Ramos (cell line): ENCODE measurements around the gene ATOH8.

Experiments
- in situ Hi-C: fragments of 300-500 bp; cut with MboI; formaldehyde crosslinking; loops from one replicate; pipeline ENCODE4 v1.14.3; 2022; ENCODE audit warnings: low sequenced_read_pairs; ENCODE audit not compliant: unreplicated experiment

The ATOH8 gene

DNA sequence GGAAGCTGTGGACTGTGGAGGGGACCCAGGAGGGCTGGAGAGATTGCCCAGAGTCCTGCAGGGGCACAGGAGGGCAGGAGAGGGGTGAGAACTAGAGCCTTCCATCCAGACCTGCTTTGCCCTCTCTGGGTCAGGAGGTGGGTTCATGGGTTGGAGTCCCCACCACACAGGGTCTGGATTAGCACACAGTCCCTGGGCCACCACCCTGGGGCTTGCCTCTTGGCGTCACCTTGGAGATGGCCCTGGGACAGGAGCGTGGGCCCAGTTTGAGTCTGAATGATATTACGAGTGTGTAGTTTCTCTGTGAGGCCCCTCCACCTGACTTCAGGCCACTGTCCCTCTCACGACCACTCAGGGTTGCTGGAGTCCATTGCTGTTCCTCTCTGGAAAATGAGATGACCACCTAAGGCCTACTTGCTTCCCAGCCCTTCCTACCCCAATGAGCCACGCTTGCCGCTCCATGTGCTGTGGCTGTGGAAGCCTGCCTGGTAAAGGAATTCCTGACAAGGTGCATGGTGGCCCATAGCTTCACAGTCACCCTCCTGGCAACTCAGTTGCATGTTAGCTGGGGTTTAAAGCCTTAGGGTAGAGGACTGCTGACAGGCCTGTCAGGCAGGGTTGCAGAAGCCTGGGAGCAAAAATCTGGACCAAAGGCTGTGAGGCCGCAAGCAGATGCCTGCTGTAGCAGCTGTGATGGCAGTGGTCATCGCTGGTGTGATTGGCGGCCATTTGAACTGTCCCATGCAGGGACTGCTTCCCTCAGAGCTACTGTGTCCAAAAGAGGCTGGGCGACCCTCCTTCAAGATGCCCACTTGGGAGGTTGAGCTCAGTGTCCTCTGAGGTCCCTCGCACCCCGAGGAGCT is 14.2 kb downstream of the ATOH8 start:
- in situ Hi-C loops: no loop called here

DNA sequence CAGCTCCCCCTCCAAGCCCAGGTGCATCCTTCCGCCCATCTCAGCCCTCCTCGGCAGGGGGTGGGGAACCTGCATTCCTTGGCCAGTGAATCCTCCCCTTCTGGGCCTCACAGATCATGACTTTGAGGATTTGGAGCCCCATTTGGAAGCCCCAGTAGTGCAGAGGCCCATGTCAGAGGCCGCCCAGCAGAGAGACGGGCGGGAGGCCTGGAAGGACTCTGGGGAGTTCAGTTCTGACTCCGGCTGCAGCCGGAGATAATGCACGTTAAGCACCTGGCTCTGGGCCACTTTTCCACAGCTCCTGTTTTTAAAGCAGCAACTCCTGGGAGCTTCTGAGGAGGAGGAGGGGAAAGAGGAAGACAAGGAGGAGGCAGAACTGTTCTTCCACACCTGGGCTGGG is 14.9 kb downstream of the ATOH8 start:
- in situ Hi-C loops: no loop called here

DNA sequence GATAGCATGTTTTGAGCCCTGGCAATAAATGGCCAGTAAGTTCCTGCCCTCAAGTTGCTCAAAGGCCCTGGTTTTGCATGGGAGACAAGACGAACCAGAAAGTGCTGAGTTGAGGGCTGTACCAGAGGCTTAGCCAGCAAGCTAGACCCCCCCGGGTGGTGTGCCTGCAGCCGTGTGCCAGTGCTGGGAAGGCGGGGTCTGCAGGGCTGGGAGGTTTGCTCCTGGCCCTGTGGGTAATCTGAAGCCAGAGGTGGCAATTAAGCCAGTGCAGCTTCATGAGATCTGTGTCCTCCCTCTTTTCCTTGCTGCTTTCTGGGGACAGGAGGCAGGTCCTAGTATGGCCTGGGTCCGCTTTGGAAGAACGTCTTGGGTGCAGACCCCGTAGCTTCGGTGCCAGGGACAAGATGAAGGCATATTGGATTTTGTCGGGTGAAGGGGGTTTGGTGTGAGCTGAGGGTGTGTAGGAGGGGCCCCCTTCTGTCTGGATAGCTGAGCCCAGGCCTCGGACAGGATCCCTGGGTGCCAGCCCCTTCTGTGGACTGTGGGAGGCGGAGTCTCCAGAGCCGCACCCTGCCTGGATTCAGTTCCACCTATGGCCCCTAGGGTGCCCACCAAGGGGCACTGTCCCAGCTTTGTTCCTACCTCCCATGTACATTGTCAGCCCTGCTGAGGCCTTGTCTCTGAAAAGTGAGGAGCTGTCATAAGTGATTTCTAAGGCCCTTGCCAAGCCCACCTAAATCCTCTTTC is 15.6 kb downstream of the ATOH8 start:
- in situ Hi-C loops: no loop called here

DNA sequence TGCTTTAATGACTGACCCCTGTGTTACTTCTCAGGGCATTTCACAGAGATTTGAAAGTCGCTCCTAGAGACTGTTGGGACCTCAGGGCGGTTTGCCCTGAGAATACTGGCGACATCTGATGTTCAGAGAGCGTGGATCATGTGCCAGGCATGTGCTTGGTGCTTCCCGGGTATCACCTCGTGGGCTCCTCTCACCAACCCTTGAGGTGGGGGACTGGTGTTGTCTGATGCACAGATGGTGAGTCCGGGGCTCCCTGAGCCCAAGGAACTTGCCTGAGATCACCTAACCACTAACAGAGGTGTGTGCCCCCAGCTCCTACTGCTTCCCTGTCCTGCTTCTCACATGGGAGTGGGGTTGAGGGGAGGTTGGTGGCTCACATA is 16.2 kb downstream of the ATOH8 start:
- in situ Hi-C loops: no loop called here

DNA sequence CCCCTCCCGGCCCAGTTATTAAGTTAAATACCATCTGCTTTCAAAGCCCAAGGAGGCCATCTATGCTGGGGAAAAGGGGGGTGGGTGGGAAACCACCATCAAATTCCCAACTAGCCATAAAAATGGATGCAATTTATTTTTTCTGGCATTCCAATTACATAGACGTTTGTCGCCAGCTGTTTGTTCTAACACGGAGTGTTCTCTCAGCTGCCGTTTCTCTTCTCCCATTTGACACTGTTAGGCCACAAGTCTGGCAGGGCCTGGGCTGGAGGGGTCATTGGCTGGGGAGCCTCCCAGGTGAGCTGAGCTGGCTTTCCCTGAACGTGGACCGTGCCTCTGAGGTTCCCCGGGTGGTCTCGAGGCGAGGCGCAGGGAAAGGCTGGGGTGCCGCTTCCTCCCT is 16.6 kb downstream of the ATOH8 start:
- in situ Hi-C loops: no loop called here

DNA sequence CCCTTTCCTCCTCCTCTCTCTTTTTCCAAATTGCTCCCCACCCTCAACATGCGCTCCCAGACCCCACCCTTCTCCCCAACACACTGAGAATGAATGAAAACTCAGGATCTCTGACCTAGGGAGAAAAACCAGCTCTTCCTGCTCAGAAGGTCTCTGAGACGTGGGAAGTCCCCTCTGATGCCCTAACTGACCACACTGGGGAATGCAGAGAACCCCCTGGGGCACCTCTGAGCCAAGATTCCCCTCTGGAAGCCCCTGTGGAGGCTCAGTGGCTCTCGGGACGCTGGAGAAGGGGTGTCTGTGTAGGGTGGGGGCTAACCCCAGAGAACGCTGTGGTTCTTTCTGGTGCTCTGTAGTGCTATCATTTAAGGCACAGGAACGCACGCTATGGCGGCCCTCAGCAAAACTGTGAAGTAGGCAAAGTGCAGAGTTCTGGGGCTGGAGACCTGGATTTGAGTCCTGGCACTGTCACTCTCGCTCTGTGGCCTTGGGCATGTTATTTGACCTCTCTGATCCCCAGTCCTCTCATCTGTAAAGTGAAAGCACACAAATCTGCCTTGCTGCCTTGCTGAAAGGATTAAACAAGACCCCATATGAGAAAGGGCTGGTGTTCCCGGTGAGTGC is 17.1 kb downstream of the ATOH8 start:
- in situ Hi-C loops: no loop called here

DNA sequence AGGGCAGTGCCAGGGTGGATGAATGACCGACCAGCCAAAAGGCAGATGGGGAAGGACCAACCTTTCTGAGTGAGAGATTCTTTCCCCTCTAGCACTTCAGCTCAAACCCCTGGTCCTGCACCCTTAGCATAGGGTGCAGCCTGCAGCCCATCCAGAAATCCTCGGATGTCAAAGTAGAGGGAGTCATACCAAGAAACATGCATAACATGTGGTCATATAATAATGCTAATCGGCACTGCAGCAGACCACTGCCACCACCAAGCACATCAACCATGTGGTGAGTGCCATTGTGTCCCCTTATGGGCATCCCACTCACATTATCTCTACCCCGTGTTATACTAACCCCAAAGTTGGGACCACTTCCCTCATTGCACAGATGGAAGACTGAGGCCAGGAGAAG is 17.7 kb downstream of the ATOH8 start:
- in situ Hi-C loops: no loop called here

DNA sequence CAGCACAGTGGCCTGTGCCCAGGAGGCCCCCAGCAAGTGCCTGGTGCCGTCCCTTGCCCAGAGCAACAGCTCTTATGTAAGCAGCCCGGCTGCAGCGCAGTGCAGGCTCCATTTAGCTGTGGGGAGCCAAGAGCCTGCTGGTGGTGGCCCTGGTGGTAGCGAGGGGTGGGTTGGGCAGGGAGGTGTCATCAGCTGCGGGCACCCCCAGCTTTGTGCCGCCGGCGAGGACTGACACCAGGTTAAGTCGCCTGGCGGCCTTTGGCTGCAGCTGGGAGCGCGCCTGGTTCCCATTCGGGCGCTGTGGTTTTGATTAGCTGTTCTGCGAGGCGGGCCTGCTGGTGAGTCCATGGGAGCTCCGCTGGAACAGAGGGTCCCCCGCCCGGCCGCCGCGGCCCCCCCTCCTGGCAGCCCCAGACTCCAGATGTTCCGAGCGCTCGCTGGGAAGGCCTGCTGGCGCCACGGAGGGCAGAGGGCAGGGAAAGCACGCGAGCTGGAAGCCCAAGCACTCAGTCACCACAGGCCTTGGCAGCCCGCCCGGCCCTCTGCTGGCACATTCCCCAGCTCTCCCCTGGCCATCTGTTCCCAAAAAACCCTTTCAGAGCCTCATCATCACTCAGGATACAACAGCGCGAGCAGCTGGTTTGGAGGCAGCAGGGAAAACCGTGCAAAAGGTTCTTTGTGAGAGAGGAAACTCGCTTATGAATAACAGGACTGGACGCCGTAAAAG is 18.4 kb downstream of the ATOH8 start:
- in situ Hi-C loops: no loop called here

DNA sequence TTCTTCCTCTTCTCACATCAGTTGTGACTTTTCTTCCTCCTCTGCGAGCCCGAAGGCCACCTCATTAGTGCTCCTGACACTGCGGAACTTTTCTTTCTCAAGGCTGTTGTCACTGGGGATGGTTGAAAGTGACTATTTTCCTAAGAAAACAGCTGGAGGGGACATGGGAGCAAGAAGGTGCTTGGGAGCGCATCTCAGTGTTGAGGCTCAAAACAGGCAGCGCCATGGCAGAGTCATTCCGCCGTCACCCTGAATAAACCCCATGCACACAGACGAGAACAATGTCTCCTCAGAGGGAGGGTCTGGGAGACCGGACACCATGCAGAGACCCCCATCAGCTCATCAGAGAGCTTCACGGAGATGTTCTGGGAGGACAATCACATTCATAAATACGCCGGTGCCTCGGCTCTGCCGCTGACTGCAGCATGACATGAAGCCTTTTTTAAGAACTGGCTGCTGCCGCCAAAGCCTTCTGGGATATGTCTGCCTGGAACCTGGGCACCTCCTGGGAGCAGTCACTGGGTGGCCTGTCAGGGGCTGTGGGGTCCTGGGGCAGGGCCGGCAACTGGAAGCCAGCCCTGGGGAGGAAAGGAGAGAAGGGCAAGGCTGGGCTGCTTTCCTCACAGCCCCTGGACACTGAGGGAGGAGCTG is 19.2 kb downstream of the ATOH8 start:
- in situ Hi-C loops: no loop called here

DNA sequence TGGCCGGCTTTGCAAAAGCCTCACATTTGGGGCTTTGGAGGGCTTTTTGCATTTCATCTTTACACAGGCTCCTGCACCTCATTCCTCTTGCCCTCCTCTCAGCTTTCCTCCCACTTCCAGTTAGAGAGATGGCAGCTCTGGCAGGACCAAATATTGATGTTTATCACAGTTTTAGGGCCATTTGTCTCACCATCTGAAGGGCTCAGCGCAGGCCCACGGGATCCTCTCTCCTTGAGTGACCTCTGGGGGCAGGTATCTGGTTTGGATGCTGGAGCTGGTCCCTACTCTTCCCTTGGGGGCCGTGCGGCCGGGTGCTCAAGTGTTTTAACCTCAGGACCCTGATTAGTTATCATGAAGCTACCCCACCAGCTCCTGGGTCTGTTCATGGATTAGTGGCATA is 19.9 kb downstream of the ATOH8 start:
- in situ Hi-C loops: no loop called here

DNA sequence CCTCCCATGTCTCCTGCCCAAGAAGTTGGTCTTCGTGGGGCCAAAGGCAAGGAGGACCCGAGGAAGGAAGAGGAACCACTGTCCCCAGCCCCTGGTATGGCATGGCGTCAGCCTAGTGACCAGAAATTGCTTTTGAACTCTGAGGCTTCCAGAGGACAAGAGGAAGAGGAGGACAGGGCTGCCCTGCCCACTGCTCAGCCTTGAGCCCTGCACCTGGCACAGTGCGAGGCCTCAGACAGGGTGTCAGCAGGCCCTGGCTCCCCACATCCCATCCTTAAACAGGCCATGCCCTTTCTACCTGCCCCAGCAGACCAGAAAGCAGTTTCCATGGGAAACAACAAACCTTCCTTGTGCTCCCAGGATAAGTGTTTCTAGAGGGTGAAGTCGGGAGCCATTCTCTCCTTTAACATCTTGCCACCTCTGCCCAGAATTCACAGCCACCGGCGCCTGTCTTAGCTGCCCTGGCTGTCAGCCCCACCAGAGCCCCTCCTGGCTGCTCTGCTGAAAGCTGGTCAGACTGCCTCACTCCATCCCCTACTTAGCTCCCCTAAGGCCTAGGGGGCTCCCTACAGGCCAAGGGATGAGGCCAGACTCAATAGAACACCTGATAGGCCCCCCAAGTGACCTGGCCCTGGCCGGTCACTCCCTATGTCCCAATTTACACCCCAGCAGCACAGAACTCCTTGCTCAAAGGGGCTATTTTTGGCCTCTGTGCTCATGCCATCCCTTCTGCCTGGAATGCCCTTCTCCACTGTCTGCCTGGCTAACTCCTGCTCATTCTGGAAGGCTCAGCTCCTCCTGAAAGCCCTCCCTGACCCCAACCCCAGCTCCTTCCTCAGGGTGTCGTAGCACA is 20.6 kb downstream of the ATOH8 start:
- in situ Hi-C loops: no loop called here

DNA sequence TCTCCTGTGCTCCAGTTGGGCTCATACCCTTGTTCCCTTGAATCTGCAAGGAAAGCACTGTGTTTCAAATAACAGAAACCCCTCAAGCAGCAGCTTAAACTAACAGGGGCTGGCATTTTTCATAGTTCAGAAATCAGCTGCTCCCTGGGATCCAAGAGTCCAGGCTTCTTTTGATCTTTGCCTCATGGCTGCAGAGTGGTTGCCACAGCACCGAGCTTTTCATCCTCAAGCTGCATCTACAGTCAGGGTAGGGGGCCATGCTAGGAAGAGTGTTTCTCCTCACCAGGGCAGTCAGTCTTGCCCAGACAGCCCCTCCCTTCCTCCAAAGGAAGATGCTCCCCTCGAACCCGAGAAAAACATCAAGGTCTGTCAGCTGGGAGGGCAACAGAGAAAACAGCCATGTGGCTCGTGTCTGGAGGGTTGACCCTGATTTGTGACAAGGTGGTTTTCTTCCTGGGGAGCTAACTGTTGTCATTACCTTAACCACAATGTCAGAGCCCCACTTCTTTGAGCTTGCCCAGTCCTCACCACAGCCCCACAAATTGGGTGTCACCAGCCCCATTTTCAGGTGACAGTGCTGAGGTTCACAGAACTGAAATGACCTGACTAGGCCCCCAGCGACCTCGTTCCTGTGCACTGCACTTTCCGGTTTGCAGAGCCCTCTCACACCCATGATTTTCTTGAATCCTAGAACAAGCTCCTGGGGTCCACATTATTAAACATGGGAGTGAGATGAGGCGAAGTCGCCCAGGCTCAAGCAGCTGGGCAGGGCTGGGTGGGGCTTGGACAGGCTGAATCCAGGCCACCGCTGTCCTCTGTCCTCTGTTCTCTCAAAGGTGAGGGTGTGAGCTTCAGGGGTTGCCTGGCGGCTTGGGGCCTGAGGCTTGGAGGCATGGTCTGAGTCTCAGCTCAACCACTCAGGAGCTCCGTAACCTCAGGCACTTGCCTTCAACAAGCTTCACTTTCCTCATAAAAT is 21.9 kb downstream of the ATOH8 start:
- in situ Hi-C loops: no loop called here

DNA sequence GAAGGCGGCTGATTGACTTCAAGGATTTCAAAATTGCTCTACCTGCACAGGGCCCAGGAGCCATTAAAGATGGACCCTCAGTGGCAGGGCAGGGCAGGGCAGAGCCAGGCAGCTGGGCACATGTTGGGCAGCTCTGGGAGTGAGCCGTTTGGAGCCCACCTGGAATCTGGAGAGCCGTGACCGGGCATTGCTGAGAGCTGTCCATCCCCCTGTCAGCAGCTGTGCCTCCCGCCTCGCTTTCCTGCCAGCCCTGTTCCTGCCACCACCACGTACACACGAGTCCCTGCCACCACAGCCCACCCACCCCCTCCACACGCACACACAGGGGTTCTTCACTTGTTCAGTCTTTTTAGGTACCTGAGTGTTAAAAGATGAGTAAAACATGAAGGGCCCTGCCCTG is 22.9 kb downstream of the ATOH8 start:
- in situ Hi-C loops: no loop called here

DNA sequence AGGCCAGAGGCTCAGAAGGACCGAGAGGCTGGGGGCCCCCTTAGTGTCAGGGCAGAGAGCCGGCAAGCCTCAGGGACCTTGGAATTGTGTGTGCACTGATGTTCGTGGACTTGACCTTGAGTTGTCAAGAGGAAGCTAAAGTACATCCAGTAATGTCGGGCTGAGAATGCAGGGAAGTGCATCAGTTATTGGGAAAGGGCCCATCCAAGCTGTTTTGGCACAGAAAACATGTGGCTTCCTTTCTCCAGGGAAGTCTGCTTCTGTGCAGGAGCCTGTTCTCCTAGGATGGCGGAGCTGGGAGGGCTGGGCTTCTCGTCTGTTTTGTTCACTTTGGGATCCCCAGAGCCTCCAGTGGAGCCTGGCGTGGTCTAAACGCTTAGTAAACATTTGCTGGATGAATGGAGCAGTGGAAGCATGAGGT is 23.7 kb downstream of the ATOH8 start:
- in situ Hi-C loops: no loop called here

DNA sequence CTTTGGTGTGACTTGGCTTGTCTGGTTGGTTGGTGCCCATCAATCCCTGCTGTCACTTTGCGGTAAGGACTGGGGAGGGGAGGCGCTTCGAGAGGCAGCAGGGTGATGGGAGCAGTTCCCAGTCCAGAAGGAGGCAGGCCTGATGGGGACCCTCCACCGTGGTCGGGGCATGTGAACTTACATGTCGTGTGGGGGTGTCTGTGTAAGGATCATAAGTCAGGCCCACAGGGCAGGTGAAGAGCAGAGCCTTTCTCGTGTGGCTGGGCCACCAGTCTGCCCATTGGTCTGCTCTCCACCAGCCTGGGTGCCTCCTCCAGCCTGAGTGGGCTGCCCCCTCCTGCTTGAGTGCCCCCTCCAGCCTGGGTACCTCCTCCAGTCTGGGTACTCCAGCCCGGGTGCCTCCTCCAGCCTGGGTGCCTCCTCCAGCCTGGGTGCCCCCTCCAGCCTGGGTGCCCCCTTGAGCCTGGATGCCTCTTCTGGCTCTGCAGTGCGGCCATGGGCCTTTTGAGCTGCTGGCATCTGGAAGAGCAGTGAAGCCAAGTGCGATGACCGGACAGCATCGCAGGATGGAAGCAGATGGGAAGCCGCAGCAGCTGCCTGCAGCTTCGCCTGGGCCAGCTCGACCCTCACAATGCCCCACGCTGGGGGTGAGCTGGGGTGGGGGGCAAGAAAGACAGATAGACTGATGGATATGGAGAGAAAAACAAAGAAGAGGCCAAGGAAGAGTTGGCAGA is 25.0 kb downstream of the ATOH8 start:
- in situ Hi-C loops: no loop called here

DNA sequence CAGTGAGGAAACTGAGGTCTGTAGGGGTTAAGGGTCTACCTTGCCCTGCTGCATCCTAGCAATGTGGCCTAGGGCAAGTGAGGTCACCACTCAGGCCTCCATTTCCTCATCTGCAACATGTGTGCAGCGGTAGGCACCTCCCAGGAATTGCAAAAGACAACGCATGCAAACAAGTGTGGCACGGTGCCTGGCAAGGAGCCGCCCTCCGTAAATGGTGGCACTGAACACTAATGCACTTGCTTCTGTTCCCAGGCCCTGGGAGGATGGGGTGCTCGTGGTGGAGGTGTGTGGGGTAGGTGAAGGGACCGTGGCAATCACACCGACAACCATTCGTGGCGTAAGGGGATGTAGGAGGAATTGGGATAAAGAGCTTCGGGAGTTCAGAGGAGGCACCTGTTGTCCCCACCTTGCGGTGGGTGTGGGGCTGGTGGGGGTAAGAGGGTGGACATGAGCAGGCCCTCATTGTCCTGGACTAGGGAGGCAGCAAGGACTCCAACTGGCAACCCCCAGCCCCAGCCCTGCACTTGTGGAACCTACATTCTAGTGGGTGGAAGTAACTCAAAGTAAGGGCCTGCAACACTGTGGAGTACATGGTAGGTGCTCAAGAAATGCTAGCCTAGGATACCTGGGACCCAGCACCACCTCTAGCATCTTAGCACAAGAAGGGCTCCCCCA is 26.0 kb downstream of the ATOH8 start:
- in situ Hi-C loops: no loop called here
